MG63 (cell line): Measurements from ENCODE around the gene BRD1. TPM values are rescaled to one million over a fixed set of nuclear protein-coding genes. Genes with fewer than 3 reads are reported as not detected.

Experiments used
- DNase-seq: peaks from one replicate; pipeline ENCODE4 v3.0.0-alpha.2; 2020
- H3K27me3 ChIP-seq: fragments of 250-450 bp; sonication (Bioruptor Pico); 2 replicates; pipeline ENCODE4 v1.5.1; 2020; ENCODE audit warnings: mild to moderate bottlenecking, moderate library complexity
- H3K36me3 ChIP-seq: fragments of 250-450 bp; sonication (Bioruptor Pico); 2 replicates; pipeline ENCODE4 v1.5.1; 2020; ENCODE audit warnings: mild to moderate bottlenecking, moderate library complexity
- H3K4me3 ChIP-seq: fragments of 250-450 bp; sonication (Bioruptor Pico); 2 replicates; pipeline ENCODE4 v1.5.1; 2020; ENCODE audit warnings: mild to moderate bottlenecking, moderate library complexity
- H3K9me3 ChIP-seq: fragments of 250-450 bp; sonication (Bioruptor Pico); 2 replicates; pipeline ENCODE4 v1.5.1; 2020; ENCODE audit warnings: mild to moderate bottlenecking, moderate library complexity
- total RNA-seq: library from RNA; depleted of rRNA; stranded (reverse); fragments of >200 nt; shearing (Covaris generic); gene quantifications from 2 replicates; pipeline ENCODE4 v1.2.3, GENCODE V29; 2014; ENCODE audit warnings: low replicate concordance

Gene BRD1
- total RNA-seq, 1 experiment from 2014 or later, result 18.0 TPM

DNA sequence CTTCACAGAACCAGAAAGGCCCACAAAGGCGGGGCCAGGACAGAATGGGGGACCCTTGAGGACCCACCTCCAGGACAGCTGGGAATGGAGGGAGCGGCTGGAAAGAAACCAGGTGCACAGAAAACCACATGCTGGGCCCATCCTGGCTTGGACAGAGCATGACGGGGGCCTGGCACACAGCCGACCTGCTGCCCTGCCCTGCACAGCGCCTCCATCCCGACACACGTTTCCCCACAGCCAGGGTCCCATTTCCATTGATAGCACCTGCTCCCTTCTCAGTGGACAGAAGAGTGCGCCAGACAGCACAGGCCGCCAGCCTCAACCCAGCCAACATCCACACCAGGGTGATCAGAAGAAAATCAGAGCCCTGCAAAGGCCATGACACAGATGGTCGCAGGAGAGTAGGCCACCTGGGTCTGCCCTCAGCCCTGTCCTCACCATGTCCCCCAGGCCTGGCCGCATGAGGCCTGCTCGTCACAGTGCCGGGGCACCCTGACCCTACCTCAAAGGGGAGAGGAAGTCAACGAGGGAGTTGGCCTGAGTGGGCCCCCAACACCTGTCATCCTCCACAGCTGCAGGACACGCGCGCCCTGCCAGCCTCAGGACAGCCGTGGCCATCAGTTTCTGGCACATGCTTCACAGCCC is 28.1 kb downstream of the BRD1 start:
- peaks cover 48% of the 10 kb centered on the region for H3K36me3 ChIP-seq
- DNase-seq, result no peak
- H3K4me3 ChIP-seq, result no peak overlapping the region
- H3K27me3 ChIP-seq, result no peaks in the 10 kb centered on the region
- H3K9me3 ChIP-seq, result no peaks in the 10 kb centered on the region

DNA sequence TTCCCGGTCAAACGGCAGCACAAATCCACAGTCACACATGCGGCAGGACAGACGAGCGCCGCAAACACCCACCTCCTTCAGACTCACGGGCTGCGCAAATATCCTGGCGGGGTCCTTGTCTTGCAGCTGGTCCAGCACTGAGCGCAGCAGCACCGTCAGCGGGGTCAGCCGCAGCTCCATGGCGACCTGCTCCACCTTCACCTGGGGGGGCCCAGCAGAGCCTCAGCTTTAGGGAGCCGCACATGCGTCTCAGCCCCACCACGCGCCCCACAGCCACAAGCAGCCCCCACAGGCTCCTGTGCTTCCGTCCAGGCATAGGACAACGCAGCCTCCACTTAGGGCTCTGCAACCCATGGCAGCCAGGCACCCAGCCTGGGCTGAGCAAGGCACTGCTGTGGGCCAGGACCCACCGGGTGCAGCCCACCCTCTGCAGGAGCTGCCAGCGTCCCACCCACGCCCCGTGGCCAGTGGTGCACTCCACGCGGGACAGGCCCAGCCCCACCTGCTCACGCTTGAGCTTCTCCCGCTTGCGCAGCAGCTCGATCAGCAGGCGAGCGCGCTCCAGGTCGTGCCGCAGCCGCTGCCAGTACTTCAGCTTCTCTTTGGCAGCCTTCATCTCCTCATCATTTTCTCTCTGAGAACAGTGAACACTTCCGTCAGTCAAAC is 29.1 kb downstream of the BRD1 start:
- Histone ChIP-seq H3K27me3 (no peaks in the 10 kb centered on the region), H3K4me3 (no peak overlapping the region), H3K9me3 (no peaks in the 10 kb centered on the region), H3K36me3 (peaks cover 49% of the 10 kb centered on the region)
- DNase-seq, result no peak

DNA sequence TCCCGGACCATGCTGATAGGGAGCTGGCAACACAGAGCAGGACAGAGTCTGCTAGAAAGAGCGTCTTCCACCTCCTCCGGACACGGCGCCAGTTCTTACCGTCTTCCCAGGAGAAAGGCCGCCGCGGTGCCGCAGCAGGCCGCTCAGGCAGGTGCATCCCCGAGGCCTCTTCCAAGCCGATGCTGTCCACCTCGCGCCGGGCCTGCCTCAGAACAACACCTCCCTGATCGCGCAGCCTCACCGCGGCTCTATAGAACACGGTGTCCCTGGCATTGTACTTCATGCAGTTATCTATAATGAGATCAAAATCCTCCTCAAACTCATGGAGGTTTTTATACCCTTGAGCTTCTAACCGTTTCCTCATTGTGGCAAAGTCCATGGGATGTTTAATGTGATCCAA is 30.0 kb downstream of the BRD1 start:
- H3K4me3 ChIP-seq, result no peak overlapping the region
- DNase-seq, result no peak
- no peaks in the 10 kb centered on the region for H3K9me3 ChIP-seq
- peaks cover 52% of the 10 kb centered on the region for H3K36me3 ChIP-seq
- no peaks in the 10 kb centered on the region for H3K27me3 ChIP-seq

DNA sequence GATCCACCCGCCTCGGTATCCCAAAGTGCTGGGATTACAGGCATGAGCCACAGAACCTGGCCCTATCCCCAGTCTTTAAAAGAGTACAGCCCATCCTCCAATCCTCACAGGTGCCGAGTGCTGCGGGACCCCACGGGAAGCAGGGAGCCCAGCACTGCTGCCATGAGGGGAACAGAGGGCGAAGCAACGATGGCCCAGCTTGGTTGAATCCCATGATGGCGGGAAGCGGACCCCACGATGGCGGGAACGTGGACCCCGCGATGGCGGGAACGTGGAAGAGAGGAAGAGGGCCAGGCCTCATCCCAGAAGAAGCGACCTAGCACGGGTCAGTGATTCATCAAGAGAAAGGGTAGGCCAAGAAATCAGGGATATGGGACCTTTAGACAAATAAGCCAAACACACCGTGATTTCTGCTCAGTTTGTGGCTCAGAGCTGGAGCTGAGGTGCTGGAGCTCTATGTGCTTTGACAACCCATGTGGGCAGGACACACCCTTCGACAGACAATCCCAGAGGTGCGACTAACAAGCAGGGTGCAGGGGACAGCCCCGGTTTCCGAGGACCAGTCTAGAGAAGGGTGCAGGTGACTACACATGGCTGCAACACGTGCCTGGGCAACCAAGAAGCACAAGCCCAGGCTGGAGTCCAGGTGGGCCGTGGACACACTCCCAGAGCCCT is 30.9 kb downstream of the BRD1 start:
- Histone ChIP-seq H3K36me3 (peaks cover 58% of the 10 kb centered on the region), H3K27me3 (no peaks in the 10 kb centered on the region), H3K9me3 (no peaks in the 10 kb centered on the region), H3K4me3 (no peak overlapping the region)
- no peak for DNase-seq

DNA sequence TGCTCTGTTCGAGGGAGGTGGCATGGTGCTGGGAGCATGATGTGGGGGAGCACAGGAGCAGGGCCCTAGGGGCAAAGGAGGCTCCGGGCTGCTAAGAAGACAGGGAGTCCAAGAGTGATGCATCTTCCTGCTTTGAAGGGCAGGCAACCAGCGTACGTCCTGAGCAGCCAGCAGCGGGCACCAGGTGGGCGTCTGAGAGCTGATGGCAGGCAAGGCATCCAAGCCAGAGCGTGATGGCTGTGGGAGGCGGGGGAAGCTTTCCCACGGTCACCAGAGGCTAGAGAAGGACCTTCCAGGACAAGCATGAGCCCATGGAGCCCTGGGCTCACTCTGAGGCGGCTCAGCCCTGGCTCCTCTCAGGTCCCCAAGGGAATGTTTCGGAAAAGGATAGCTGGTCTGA is 32.2 kb downstream of the BRD1 start:
- Histone ChIP-seq H3K36me3 (peaks cover 66% of the 10 kb centered on the region), H3K4me3 (no peak overlapping the region)
- DNase-seq, result no peak

DNA sequence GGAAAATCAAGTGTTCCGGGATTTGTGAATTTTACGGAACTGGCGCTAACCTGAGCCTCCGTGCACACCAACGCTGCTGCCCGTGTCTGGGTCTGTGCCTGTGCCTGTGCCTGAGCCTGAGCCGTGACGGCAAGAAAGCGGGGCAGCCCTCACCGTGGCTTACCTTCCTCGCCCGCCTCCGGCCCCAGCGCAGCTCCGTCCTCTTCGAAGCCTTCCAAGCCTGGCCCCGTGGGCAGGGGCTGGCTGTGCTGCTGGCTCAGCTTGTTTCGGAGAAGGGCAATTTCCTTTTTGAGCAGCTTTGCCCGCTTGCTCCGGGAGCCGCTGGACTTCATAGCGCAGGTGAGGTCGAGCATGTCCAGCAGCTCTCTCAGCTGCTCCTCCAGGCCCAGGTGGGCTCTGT is 33.8 kb downstream of the BRD1 start:
- no peaks in the 10 kb centered on the region for H3K9me3 ChIP-seq
- no peaks in the 10 kb centered on the region for H3K27me3 ChIP-seq
- no peak overlapping the region for H3K4me3 ChIP-seq
- no peak for DNase-seq
- peaks cover 70% of the 10 kb centered on the region for H3K36me3 ChIP-seq

More for the DNA sequence above, 32.2 kb downstream of the BRD1 start:
- no peaks in the 10 kb centered on the region for H3K27me3 ChIP-seq
- H3K9me3 ChIP-seq, result no peaks in the 10 kb centered on the region

DNA sequence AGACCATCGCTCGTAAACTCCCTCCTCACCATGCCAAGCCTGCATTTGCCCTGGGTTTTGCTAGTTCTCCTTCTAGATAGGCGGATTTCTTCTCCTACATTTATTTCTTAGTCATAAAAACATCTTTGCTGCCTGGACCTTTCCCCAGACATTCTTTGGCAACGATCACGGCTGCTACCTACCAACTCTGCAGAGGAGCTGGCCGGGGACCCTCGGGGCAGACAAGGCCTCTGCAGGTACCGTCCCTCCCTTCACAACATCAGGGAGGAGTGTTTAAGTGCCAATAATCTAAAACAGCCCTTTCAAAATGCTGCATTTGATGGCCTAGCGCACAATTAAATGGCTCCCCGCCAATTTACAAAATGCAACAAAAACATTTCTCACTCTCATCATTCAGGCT is 34.4 kb downstream of the BRD1 start:
- H3K36me3 ChIP-seq, result peaks cover 72% of the 10 kb centered on the region

DNA sequence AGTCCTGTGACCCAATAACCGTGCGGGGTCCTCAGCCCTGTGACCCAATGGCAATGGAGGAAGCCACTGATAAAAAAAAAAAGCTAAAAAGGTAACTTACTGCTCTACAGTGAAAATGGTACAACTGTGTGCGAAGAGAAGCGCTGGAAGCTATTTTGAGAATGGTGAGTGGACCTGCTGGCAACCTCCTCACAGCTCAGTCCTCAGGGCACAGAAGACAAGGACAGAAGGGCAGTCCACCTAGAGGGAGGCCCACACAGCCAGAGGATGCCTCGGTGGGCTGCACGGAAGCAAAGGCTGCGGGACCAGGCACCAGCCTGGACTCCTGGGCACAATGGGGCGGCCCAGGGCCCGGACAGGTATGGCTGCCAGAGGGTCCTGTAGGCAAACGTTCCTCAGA is 35.6 kb downstream of the BRD1 start:
- no peaks in the 10 kb centered on the region for H3K27me3 ChIP-seq
- peaks cover 70% of the 10 kb centered on the region for H3K36me3 ChIP-seq
- no peak overlapping the region for H3K4me3 ChIP-seq
- no peak for DNase-seq
- H3K9me3 ChIP-seq, result no peaks in the 10 kb centered on the region

More for the DNA sequence above, 34.4 kb downstream of the BRD1 start:
- DNase-seq, result peak; percentile 9
- H3K4me3 ChIP-seq, result no peak overlapping the region
- H3K9me3 ChIP-seq, result no peaks in the 10 kb centered on the region
- no peaks in the 10 kb centered on the region for H3K27me3 ChIP-seq

DNA sequence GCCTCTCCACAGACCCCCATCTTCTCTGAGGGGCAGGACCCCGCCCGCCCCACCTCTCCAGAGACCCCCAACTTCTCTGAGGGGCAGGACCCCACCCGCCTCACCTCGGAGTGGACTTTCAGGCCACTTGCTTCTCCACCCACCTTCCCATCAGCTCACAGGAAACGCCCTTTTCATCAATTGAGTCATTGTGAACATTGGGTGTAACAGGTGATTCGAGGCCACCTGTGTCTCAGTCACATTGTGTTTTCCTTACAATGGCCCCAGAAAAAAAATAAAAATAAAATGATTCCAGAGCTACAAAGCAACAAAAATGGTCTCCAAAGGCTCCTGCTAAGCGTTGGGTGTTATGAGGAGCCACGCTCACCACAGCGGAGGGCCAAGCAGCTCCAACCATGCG is 36.0 kb downstream of the BRD1 start:
- Histone ChIP-seq H3K9me3 (no peaks in the 10 kb centered on the region), H3K27me3 (no peaks in the 10 kb centered on the region), H3K36me3 (peaks cover 69% of the 10 kb centered on the region), H3K4me3 (no peak overlapping the region)
- DNase-seq, result no peak

DNA sequence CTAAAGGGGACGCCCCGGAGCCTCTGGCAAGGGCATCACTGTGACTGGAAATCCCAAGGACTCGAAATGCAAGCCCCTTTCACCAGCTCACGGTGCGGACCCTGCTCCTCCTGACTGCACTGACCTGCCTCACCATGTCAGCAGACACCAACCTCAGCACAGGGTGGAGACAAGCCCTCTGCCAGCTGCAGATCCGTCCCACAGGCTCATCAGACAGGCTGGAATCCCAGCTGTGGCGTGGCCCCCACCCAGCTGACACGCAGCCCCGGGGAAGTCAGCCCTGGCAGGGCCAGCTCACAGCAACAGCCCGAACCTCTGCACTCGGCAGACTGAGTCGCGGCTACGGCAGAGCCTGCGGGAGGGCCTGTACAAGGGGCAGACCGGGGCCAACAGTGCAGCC is 36.8 kb downstream of the BRD1 start:
- Histone ChIP-seq H3K36me3 (peaks cover 71% of the 10 kb centered on the region), H3K4me3 (no peak overlapping the region), H3K27me3 (no peaks in the 10 kb centered on the region), H3K9me3 (no peaks in the 10 kb centered on the region)
- DNase-seq, result no peak

DNA sequence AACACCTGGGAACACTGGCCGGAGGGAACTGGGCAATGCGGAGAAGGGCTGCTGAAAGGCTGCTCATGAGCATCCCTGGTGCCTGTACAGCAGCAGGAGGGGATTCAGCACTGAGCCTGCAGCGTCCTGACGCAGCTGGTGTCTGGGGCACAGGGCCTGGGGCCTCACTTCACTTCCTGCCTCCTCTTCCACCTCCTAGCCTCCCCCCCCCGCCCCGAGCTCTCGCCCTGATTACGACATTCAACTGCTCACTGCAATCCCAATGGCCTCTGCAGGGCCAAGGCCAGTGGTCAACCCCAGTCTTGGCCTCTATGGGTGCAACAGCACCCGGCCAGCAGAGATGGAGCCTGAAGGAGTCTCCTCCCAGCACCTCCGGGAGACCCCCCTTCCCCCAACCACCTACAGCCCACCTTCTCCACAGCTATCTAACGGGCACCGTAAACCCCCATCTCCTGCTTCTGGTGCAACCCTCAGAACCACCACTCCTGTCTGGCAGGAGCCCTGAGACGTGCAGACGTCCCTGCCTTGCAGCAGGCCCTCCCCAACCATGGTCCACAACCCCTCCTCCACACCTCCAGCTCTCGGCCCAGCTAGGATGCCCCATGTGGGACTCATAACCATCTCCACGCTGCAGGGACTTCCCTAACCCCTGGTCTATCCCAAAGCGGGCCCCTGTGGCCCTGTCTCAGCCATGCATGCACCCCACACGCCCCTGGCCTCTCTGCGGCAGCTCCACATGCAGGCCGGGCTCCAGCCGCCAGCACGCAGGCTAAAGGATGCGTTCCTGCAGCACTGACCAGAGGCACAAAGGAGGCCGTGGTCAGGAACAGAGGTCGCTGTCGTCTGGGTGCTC is 38.2 kb downstream of the BRD1 start:
- DNase-seq, result no peak
- no peak overlapping the region for H3K4me3 ChIP-seq
- H3K36me3 ChIP-seq, result peaks cover 63% of the 10 kb centered on the region

DNA sequence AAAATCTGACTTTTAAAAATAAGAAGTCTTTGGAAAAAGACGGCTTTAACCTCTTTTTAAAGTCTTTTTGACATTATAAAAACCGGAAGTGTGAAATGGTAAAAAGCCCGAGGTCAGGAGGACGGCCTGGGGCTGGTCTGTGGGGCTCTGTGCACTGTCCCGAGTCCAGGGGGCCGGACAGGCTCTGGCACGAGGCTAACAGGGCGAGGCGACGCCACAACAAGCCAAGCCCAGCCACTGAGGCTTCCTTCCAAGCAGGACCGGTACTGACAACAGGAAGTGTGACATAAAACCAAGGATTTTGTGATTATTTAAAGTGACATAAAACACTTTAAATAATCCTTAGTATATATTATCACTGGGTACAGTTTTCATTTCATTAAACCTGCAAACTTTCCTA is 39.2 kb downstream of the BRD1 start:
- DNase-seq, result no peak
- Histone ChIP-seq H3K27me3 (no peaks in the 10 kb centered on the region), H3K9me3 (no peaks in the 10 kb centered on the region), H3K36me3 (peaks cover 56% of the 10 kb centered on the region), H3K4me3 (no peak overlapping the region)

More for the DNA sequence above, 38.2 kb downstream of the BRD1 start:
- no peaks in the 10 kb centered on the region for H3K9me3 ChIP-seq
- H3K27me3 ChIP-seq, result no peaks in the 10 kb centered on the region

DNA sequence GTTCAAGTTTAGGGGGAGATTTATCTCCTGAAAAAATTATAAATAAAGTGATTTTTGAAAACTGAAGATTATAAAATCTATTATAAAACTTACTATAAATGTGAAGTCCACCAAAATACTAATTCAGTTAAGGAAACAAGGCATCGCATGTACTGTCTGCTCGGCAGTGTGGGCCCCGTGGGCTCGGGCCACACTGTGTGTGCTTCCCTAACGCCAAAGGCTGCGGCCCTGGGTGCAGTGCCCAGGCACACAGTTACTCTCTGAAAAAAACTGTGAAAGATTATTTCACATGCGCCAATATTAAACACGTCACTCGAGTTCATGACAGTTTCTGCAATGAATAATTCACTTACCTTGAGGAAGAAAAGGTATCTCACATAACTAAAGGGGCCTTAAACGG is 39.8 kb downstream of the BRD1 start:
- Histone ChIP-seq H3K27me3 (no peaks in the 10 kb centered on the region), H3K36me3 (peaks cover 54% of the 10 kb centered on the region), H3K4me3 (no peak overlapping the region), H3K9me3 (no peaks in the 10 kb centered on the region)
- DNase-seq, result no peak

DNA sequence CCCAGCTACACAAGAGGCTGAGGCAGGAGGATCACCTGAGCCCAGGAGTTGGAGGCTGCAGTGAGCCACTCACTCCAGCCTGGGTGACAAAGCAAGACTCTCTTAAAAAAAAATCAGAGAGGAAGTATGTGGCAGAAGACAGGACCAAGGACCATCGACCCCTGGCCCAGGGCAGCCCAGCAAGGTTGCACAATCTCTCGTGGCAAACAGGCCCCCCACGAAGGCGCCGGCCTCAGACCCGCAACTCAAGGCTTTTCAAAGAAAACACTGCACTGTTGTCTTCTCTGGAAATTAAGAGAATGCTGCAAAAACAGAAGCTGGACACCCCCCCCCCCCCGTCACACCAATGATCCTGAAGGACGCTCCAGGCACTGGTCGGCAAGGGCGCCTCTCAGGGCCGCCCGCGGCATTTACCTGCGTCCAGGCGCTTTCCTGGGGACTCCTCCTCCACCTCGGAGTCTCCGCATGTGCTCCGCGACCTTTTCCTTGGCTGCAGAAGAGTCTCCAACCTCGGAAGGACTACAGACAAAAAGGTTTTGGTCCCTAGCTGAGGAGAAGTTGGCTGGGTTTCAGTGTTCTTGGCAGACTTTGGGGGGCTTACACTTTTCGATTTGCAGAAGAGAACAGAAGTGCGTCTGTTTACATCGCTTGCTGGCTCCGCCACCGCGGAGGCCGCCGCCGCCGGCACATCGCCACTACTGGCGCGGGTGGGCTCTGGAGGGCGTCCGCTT is 40.5 kb downstream of the BRD1 start:
- H3K9me3 ChIP-seq, result no peaks in the 10 kb centered on the region
- no peak for DNase-seq
- H3K4me3 ChIP-seq, result no peak overlapping the region
- H3K36me3 ChIP-seq, result peaks cover 48% of the 10 kb centered on the region
- H3K27me3 ChIP-seq, result no peaks in the 10 kb centered on the region

DNA sequence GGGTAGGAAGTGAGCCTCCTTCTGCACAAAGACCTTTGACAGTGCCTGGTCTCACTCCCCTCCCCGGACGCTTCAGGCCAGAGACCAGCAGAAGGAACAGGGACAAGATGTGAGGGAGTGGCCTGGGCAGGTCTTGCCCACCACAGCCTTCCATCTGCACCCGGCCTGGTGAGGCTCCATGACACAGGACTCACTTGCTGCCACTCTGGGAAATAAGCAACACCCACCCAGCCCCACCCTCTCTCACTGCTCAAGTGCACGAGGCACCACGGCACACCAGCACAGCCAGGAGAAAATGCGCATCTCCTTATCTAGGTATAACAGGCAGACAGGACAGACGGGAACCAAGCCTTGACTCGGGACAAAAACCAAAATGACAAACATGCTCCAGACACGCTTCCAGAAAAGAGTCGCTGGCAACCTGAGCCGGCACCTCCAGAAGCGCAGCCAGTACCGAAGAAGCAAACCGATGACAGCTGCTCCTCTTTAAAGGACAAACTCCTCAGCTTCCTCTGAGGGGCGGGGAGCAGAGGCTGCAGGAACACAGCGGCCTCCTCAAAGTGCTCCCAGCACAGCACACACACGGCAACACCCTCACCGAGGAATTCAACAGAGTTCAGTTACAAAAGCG is 41.7 kb downstream of the BRD1 start:
- Histone ChIP-seq H3K4me3 (no peak overlapping the region), H3K9me3 (no peaks in the 10 kb centered on the region), H3K36me3 (peaks cover 39% of the 10 kb centered on the region), H3K27me3 (no peaks in the 10 kb centered on the region)
- no peak for DNase-seq

DNA sequence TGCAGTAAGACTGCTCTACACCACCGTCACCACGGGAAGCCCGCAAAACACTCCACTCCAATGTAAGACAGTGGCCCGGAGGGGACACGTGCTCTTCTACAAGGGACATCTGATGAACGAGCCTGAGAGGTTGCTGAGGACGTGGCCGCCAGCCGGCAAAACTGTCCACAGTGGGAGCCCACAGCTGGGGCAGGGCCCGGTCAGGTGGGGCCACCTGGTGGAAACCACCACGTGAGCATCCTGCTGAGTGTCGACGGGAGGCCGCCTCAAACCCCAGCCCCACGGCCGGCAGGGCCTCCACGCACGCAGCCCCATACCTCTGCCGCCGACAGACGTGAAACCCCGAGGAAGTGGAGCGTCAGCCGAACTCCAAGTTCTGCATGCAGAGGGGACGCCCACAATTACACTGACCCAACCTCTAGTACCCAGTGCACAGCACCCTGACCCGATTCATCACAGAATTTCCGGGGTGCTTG is 42.6 kb downstream of the BRD1 start:
- Histone ChIP-seq H3K9me3 (no peaks in the 10 kb centered on the region), H3K27me3 (no peaks in the 10 kb centered on the region), H3K4me3 (no peak overlapping the region), H3K36me3 (peaks cover 39% of the 10 kb centered on the region)
- no peak for DNase-seq
